AG09319 (cell line): Measurements from ENCODE around the gene MRPL43.

Experiments used
- DNase-seq: peaks from one replicate; pipeline ENCODE4 v3.0.0-alpha.2; 2010; ENCODE audit warnings: low read depth; ENCODE audit errors: extremely low read depth
- CTCF ChIP-seq: IDR thresholded peaks from 2 replicates; pipeline ENCODE4 v1.5.1; 2011; ENCODE audit warnings: low read depth, mild to moderate bottlenecking, inconsistent platforms, low read length, moderate library complexity

The MRPL43 gene

GRCh38 chr10:101006593-101007098, 19.3 kb upstream of the MRPL43 start:
- no peak for DNase-seq
- TF ChIP-seq CTCF = no peak

- DNase-seq = no peak
- no peak for TF ChIP-seq CTCF
Measured at GRCh38 chr10:101005869-101006567, 18.7 kb upstream of the MRPL43 start.

- no peak for TF ChIP-seq CTCF
- no peak for DNase-seq
Measured at GRCh38 chr10:101005361-101005760, 18.1 kb upstream of the MRPL43 start.

GRCh38 chr10:101003639-101004206, 16.4 kb upstream of the MRPL43 start:
- TF ChIP-seq CTCF = no peak
- DNase-seq = no peak

- DNase-seq = no peak
- TF ChIP-seq CTCF = no peak
Measured at GRCh38 chr10:101002456-101002855, 15.2 kb upstream of the MRPL43 start.

- no peak for DNase-seq
- no peak; the same call in 1 of the 2 replicates for TF ChIP-seq CTCF
Measured at GRCh38 chr10:101001659-101002035, 14.3 kb upstream of the MRPL43 start.

GRCh38 chr10:101000915-101001658, 13.8 kb upstream of the MRPL43 start:
- TF ChIP-seq CTCF = no peak; the same call in 1 of the 2 replicates
- DNase-seq = peak; percentile 77
